GM12874 (cell line): ENCODE measurements around the gene PRIMA1.

Source experiments
- TF ChIP-seq, protein P1 (sequence below): IDR thresholded peaks from 2 replicates; pipeline ENCODE4 v1.5.1; 2011; ENCODE audit warnings: low read depth, mild to moderate bottlenecking, control low read depth, low read length, moderate library complexity; ENCODE audit not compliant: insufficient read depth

PRIMA1 gene

DNA sequence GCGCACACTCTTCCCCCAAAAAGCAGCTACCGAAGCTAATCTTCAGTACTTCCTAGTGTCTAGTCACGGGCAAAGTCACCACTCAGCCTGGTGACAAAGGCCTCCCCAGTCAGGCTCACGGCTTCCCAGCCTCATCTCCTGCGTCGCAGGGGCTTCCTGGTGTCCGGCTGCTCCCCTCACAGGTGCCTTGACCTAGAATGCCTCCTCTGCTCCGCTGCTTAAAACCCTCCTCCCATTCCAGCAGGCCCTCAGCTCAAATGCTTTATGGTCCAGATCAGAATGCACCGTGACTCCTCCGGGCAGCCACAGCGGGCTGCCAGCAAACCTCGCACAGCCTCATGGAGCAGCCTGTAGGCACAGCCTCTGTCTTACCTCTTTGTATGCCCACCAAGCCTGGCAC, 53.1 kb downstream of the PRIMA1 start:
- TF ChIP-seq, protein P1, sequence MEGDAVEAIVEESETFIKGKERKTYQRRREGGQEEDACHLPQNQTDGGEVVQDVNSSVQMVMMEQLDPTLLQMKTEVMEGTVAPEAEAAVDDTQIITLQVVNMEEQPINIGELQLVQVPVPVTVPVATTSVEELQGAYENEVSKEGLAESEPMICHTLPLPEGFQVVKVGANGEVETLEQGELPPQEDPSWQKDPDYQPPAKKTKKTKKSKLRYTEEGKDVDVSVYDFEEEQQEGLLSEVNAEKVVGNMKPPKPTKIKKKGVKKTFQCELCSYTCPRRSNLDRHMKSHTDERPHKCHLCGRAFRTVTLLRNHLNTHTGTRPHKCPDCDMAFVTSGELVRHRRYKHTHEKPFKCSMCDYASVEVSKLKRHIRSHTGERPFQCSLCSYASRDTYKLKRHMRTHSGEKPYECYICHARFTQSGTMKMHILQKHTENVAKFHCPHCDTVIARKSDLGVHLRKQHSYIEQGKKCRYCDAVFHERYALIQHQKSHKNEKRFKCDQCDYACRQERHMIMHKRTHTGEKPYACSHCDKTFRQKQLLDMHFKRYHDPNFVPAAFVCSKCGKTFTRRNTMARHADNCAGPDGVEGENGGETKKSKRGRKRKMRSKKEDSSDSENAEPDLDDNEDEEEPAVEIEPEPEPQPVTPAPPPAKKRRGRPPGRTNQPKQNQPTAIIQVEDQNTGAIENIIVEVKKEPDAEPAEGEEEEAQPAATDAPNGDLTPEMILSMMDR: no peak

DNA sequence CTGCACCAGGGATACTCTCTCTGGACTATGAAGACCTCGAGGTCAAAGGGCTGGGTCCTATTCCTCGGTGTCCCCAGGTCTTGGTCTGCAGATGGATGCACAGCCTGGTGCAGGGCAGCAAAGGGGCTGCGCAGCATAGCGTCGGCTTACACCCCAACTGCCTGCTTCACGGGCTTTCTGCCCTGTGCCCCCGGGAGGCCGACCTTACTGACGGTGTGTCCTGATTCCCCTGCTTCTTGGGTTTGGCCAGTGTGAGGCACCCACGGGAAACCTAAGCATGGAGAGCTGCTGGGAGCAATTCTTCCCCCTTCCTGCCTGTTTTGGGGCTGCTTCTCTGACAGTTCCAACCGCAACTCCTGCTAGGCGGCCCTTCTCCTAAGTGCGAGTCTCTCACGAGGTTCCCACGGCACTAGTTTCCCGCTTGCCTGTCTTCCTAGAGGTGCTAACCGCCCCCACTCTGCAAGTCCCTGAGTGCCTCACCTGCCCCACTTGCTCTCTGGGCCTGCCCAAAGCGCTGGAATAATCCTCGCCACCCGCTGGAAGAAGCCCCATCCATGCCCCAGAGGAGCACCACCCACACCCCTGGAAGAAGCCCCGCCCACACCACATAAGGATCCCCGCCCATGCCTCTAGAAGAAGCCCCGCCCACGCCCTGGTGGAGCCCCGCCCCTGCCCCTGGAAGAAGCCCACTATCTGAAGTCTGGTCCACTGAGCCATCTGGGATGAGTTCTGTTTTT, 54.0 kb downstream of the PRIMA1 start:
- TF ChIP-seq, protein P1: no peak

DNA sequence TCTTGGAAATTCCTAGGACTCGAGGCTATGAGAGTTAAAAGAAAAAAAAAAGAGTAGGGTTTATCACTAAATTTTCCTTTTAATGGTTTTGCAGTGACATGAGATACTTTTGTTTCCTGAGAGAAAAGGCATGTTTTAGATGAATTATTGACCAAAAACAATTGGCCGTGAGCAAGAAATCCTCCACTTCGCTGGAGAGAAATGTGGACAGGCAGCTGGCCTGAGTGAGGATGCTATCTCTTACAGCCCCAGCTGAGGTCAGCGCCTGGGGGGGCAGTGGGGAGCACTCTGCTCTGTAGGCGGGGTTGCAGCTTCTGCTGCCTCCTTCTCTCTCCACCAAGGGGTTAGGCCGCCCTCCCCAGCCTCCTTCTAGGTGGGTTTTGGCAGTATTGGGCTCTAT, 54.7 kb downstream of the PRIMA1 start:
- TF ChIP-seq, protein P1: no peak

DNA sequence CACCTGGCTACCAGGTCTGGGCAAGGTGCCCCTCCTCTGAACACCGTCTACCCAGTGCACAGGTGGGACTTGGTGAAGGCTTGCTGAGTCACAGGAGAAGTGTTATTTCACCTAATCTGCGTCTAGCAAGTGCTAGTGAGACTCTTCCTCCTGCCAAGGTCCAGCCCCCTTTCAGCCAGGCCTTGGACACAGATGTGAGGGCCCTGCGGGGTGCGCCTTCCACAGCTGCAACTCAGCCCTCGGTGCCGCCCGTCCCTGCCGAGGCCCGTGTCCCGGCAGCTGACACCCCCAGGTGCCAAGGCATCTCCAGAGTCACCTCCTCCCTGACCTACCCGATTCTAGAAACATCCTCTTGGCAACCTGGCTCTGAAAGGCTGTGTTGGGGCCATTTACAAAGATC, 55.1 kb downstream of the PRIMA1 start:
- TF ChIP-seq, protein P1: no peak

DNA sequence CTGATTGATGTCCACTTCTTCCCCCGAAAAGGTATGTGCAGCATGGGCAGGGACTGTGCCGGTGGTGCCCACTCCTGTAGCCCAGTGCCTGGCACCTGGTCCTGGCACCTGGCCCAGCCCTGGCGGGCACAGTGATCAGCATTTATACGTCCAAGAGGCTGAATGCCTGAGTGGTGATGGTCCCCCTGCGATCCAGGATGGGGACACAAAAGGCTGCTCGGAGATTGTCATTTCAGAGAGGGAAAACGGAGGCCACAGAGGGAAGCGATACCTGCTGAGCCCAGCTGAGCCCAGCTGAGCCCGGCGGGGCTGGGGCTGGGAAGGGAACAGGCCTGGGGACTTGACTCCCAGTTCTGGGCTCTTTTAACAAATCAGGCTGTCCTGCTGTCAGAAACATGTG, 55.8 kb downstream of the PRIMA1 start:
- TF ChIP-seq, protein P1: no peak

DNA sequence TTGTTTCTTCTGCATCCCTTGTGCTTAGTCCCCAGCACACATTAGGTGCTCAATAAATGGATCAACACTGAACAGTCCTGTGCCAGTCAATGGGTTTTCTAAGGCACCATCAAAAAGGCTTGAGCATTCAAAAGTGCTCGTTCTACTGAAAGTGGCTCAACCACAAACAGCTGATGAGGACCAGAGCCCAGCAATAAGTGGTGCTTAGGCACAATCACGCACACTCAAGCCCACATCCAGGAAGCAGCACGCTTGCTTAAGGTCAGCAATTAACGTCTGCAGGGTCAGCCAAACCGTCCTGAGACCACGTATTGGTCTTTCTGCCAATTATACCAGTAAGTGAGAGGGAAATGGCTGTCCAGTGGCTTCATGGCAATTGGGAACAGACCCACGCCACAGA, 56.5 kb downstream of the PRIMA1 start:
- TF ChIP-seq, protein P1: no peak

DNA sequence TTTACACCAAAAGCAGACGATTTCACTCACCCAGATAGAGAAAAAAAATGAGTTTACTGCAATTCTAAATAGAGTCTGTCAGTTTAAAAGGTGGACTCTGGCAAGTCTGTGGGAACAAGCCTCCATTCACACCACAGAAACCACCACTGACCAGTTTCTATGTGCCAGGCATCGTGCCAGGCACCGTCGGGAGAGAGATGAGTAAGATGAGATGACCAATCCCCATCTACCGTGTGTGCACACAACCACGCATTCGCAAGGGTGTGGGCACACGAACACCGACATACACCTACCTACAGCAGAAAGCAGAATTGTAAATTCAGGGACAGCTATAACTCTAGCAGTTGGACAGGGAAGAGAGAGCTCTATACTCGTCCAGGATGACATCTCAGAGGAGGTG, 58.3 kb downstream of the PRIMA1 start:
- TF ChIP-seq, protein P1: no peak
